Sigmoid colon (tissue), 4 donors: Measurements from ENCODE around the gene RABGGTA.

Experiments used
- CTCF ChIP-seq, 4 experiments: fragments of 450-650 bp in 3 of 4; fragments of 200-600 bp in 1 of 4; IDR thresholded peaks; one replicate each; pipeline ENCODE4 v1.5.1; 2016 to 2019; ENCODE audit warnings: antibody characterized with exemption in 4 of 4, mild to moderate bottlenecking in 3 of 4, moderate library complexity in 2 of 4
- EP300 ChIP-seq, 4 donors: sonication (generic); formaldehyde crosslinking; IDR thresholded peaks; one replicate each; pipeline ENCODE4 v1.6.1; 2017; ENCODE audit warnings: antibody characterized with exemption in 4 of 4
- POLR2A ChIP-seq, 2 donors: fragments of 450-650 bp; IDR thresholded peaks; one replicate each; pipeline ENCODE4 v1.6.1; 2016; ENCODE audit warnings: antibody characterized with exemption in 2 of 2, mild to moderate bottlenecking in 2 of 2, moderate library complexity in 2 of 2
- POLR2AphosphoS5 ChIP-seq, 4 donors: sonication (generic); formaldehyde crosslinking; IDR thresholded peaks; one replicate each; pipeline ENCODE4 v1.6.1; 2017; ENCODE audit warnings: antibody characterized with exemption in 4 of 4

- TF ChIP-seq CTCF (IDR thresholded peaks at IDR 0.05) (no peak), POLR2A (IDR thresholded peaks at IDR 0.05) (no peak), POLR2AphosphoS5 (IDR thresholded peaks at IDR 0.05) (no peak), EP300 (IDR thresholded peaks at IDR 0.05) (no peak)
Observed at GRCh38 chr14:24270537-24271133, 762 bp downstream of the RABGGTA start.
